HEK293 (cell line): ENCODE data around the gene PTPN4.

ENCODE experiments used
- SP2 ChIP-seq: fragments of 450-650 bp; formaldehyde crosslinking; IDR thresholded peaks from 2 replicates; pipeline ENCODE4 v1.5.1; 2016; ENCODE audit warnings: missing biosample characterization, missing genetic modification characterization
- ZBTB48 ChIP-seq: fragments of 450-650 bp; formaldehyde crosslinking; IDR thresholded peaks from 2 replicates; pipeline ENCODE4 v1.5.1; 2016; ENCODE audit warnings: missing biosample characterization, missing genetic modification characterization
- ZBTB8A ChIP-seq: fragments of 450-650 bp; formaldehyde crosslinking; IDR thresholded peaks from 2 replicates; pipeline ENCODE4 v1.5.1; 2016; ENCODE audit warnings: missing biosample characterization, missing genetic modification characterization
- ZNF24 ChIP-seq: fragments of 450-650 bp; formaldehyde crosslinking; IDR thresholded peaks from 2 replicates; pipeline ENCODE4 v1.5.1; 2016; ENCODE audit warnings: missing biosample characterization, missing genetic modification characterization
- ZNF701 ChIP-seq: fragments of 450-650 bp; formaldehyde crosslinking; IDR thresholded peaks from 2 replicates; pipeline ENCODE4 v1.5.1; 2016; ENCODE audit warnings: missing biosample characterization, missing genetic modification characterization
- TF ChIP-seq, protein P1 (sequence below): fragments of 450-650 bp; formaldehyde crosslinking; conservative IDR thresholded peaks from 2 replicates; pipeline ENCODE4 v1.5.1; 2016; ENCODE audit warnings: low read depth, missing biosample characterization, missing genetic modification characterization

- TF ChIP-seq SP2 (tag by site-specific recombination), result no peak
- no peak for TF ChIP-seq ZNF24
- TF ChIP-seq ZBTB48 (tag by site-specific recombination), result no peak
- no peak for TF ChIP-seq ZNF701 (tag by site-specific recombination)
- TF ChIP-seq, protein P1, sequence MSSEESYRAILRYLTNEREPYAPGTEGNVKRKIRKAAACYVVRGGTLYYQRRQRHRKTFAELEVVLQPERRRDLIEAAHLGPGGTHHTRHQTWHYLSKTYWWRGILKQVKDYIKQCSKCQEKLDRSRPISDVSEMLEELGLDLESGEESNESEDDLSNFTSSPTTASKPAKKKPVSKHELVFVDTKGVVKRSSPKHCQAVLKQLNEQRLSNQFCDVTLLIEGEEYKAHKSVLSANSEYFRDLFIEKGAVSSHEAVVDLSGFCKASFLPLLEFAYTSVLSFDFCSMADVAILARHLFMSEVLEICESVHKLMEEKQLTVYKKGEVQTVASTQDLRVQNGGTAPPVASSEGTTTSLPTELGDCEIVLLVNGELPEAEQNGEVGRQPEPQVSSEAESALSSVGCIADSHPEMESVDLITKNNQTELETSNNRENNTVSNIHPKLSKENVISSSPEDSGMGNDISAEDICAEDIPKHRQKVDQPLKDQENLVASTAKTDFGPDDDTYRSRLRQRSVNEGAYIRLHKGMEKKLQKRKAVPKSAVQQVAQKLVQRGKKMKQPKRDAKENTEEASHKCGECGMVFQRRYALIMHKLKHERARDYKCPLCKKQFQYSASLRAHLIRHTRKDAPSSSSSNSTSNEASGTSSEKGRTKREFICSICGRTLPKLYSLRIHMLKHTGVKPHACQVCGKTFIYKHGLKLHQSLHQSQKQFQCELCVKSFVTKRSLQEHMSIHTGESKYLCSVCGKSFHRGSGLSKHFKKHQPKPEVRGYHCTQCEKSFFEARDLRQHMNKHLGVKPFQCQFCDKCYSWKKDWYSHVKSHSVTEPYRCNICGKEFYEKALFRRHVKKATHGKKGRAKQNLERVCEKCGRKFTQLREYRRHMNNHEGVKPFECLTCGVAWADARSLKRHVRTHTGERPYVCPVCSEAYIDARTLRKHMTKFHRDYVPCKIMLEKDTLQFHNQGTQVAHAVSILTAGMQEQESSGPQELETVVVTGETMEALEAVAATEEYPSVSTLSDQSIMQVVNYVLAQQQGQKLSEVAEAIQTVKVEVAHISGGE, result no peak
- TF ChIP-seq ZBTB8A, result no peak
These were observed 25.7 kb upstream of the PTPN4 start for GRCh38 chr2:119734047-119734446.
